K562 (cell line): ENCODE measurements around the gene DUSP21. TPM values are rescaled to one million over a fixed set of nuclear protein-coding genes. Genes with fewer than 3 reads are reported as not detected.

Experiments used
- ATAC-seq: fragments of 200-7000 bp; cut with Tn5 transposase; 3 replicates; pipeline ENCODE4 v1.9.1; 2020; ENCODE audit warnings: moderate library complexity
- BruUV-seq: library from RNA; stranded (reverse); fragments of 400-500 nt; replicated peaks from 2 replicates; lab custom pipeline; 2021; lab: Mats Ljungman, UMichigan
- CTCF ChIA-PET: fragments of 300-600 bp; formaldehyde crosslinking; extraction: SDS; loops from one replicate; lab custom pipeline; 2021; ENCODE audit warnings: low intra/inter-chr PET ratio; lab: Yijun Ruan, JAX
- POLR2A ChIA-PET: fragments of 300-600, 350-650 bp; sonication (Branson Sonifier 250); formaldehyde crosslinking; extraction: SDS; loops from one replicate; lab custom pipeline; 2021; ENCODE audit warnings: antibody characterized with exemption, inconsistent platforms; lab: Yijun Ruan, JAX
- DNase-seq, 4 experiments: peaks; one replicate each; pipeline versions ENCODE4 v3.0.0 to v3.0.0-alpha.2; 2011 to 2018; ENCODE audit warnings: low spot score in 3 of 4, mixed read lengths in 3 of 4; ENCODE audit errors: extremely low read depth in 1 of 4
- FAIRE-seq: peaks from 2 replicates; lab custom pipeline; 2011; peaks lifted over from hg19 to GRCh38; lab: Jason Lieb, UNC
- H2AFZ ChIP-seq: 2 replicates; pipeline ENCODE4 v1.6.0; 2011; ENCODE audit warnings: low read depth, low read length, control low read depth, inconsistent platforms
- H3K27ac ChIP-seq: fragments of 200-600 bp; 3 replicates; pipeline ENCODE4 v1.8.0; 2011; ENCODE audit warnings: low read depth, mild to moderate bottlenecking, control low read depth, inconsistent platforms, low read length, moderate library complexity, mixed read lengths; ENCODE audit errors: extremely low read depth
- H3K27me3 ChIP-seq, 2 experiments: fragments of 300-600 bp in 1 of 2; 2 replicates in 1 of 2; 3 replicates in 1 of 2; pipeline versions ENCODE4 v1.6.0 to v1.8.0; 2011; ENCODE audit warnings: inconsistent platforms in 2 of 2, low read length in 2 of 2, mild to moderate bottlenecking in 1 of 2, mixed read lengths in 1 of 2, moderate library complexity in 1 of 2; ENCODE audit not compliant: control insufficient read depth in 2 of 2, insufficient read depth in 2 of 2
- H3K36me3 ChIP-seq: fragments of 300-600 bp; 3 replicates; pipeline ENCODE4 v1.8.0; 2011; ENCODE audit warnings: mild to moderate bottlenecking, low read length, inconsistent platforms; ENCODE audit not compliant: control insufficient read depth, insufficient read depth
- H3K4me1 ChIP-seq, 2 experiments: fragments of 200-600 bp in 1 of 2; replicated peaks in 1 of 2; 2 replicates in 1 of 2; 3 replicates in 1 of 2; pipeline versions ENCODE4 v1.5.1 to v1.8.0; 2011; ENCODE audit warnings: inconsistent platforms in 2 of 2, low read length in 2 of 2, mild to moderate bottlenecking in 1 of 2, mixed read lengths in 1 of 2, moderate library complexity in 1 of 2; ENCODE audit not compliant: control insufficient read depth in 2 of 2, insufficient read depth in 2 of 2
- H3K4me2 ChIP-seq: 2 replicates; pipeline ENCODE4 v1.6.1; 2011; ENCODE audit warnings: low read length, control low read depth, inconsistent platforms, mixed read lengths; ENCODE audit not compliant: insufficient read depth
- H3K4me3 ChIP-seq: fragments of 200-600 bp; sonication (generic), shearing (Covaris generic); 2 replicates; pipeline ENCODE4 v1.5.1; 2016; ENCODE audit warnings: control low read depth, inconsistent platforms
- H3K79me2 ChIP-seq: fragments of 200-600 bp; 3 replicates; pipeline ENCODE4 v1.8.0; 2011; ENCODE audit warnings: low read length, inconsistent platforms; ENCODE audit not compliant: control insufficient read depth, insufficient read depth
- H3K9ac ChIP-seq, 2 experiments: 2 replicates each; pipeline versions ENCODE4 v1.6.0 to v1.6.1; 2011; ENCODE audit warnings: low read depth in 2 of 2, low read length in 2 of 2, control low read depth in 1 of 2, inconsistent platforms in 1 of 2, mild to moderate bottlenecking in 1 of 2, mixed read lengths in 1 of 2; ENCODE audit not compliant: insufficient read depth in 1 of 2
- H3K9me1 ChIP-seq: one replicate; pipeline ENCODE4 v1.6.0; 2011; ENCODE audit warnings: inconsistent platforms, mild to moderate bottlenecking, low read length, moderate library complexity; ENCODE audit not compliant: control insufficient read depth, insufficient read depth
- H3K9me3 ChIP-seq: replicated peaks from 2 replicates; pipeline ENCODE4 v1.5.1; 2011; ENCODE audit warnings: low read depth, low read length, inconsistent platforms; ENCODE audit not compliant: control insufficient read depth, insufficient read depth
- H4K20me1 ChIP-seq: replicated peaks from 2 replicates; pipeline ENCODE4 v1.6.1; 2011; ENCODE audit warnings: low read length, inconsistent platforms, mixed read lengths; ENCODE audit not compliant: control insufficient read depth, insufficient read depth
- CBX3 ChIP-seq, 2 experiments: IDR thresholded peaks; 1 replicate in 1 of 2; 2 replicates in 1 of 2; pipeline ENCODE4 v1.6.1; 2012; ENCODE audit warnings: inconsistent platforms in 2 of 2, low read length in 2 of 2, borderline replicate concordance in 1 of 2, control low read depth in 1 of 2
- HNRNPUL1 ChIP-seq: fragments of 200-400 bp; formaldehyde crosslinking; IDR thresholded peaks from 2 replicates; pipeline ENCODE4 v1.6.1; 2017; ENCODE audit warnings: low read length
- MYNN ChIP-seq, 2 experiments: sonication (generic); formaldehyde crosslinking in 1 of 2; IDR thresholded peaks; 2 replicates each; pipeline versions ENCODE4 v1.5.0 to v1.6.1; 2016 to 2020; ENCODE audit warnings: antibody characterized with exemption in 1 of 2, missing genetic modification reagents in 1 of 2
- NFATC3 ChIP-seq: fragments of 450-650 bp; IDR thresholded peaks from 2 replicates; pipeline ENCODE4 v1.6.1; 2017; ENCODE audit warnings: mild to moderate bottlenecking
- POU5F1 ChIP-seq: fragments of 150-350 bp; IDR thresholded peaks from 2 replicates; pipeline ENCODE4 v1.6.1; 2014; ENCODE audit warnings: borderline replicate concordance, low read length, low read depth, mild to moderate bottlenecking; ENCODE audit not compliant: partially characterized antibody
- RCOR1 ChIP-seq, 2 experiments: IDR thresholded peaks; 2 replicates each; pipeline ENCODE4 v1.6.1; 2012; ENCODE audit warnings: low read depth in 2 of 2, low read length in 2 of 2, borderline replicate concordance in 1 of 2, improper control_type of control experiment in 1 of 2
- SIX5 ChIP-seq, 2 experiments: IDR thresholded peaks; 2 replicates each; pipeline ENCODE4 v1.6.1; 2011; ENCODE audit warnings: low read length in 2 of 2, borderline replicate concordance in 1 of 2, low read depth in 1 of 2, mild to moderate bottlenecking in 1 of 2, moderate library complexity in 1 of 2; ENCODE audit not compliant: insufficient read depth in 1 of 2
- SPI1 ChIP-seq: IDR thresholded peaks from 2 replicates; pipeline ENCODE4 v1.6.1; 2011; ENCODE audit warnings: low read depth, low read length, control low read depth, borderline replicate concordance
- ZC3H11A ChIP-seq: IDR thresholded peaks from 2 replicates; pipeline ENCODE4 v1.6.1; 2012; ENCODE audit warnings: low read depth, low read length, improper control_type of control experiment
- ZFX ChIP-seq: sonication (generic); formaldehyde crosslinking; IDR thresholded peaks from 2 replicates; pipeline ENCODE4 v1.8.0; 2022; ENCODE audit warnings: mild to moderate bottlenecking, missing genetic modification reagents, moderate library complexity
- ZKSCAN3 ChIP-seq: fragments of 250-450 bp; sonication (Bioruptor Pico); IDR thresholded peaks from 2 replicates; pipeline ENCODE4 v1.4.0; 2020
- ZNF217 ChIP-seq: sonication (generic); formaldehyde crosslinking; IDR thresholded peaks from 2 replicates; pipeline ENCODE4 v1.8.0; 2022; ENCODE audit warnings: mild to moderate bottlenecking, missing genetic modification reagents
- ZNF23 ChIP-seq: fragments of 250-450 bp; sonication (Bioruptor Pico); IDR thresholded peaks from 2 replicates; pipeline ENCODE4 v1.4.0; 2020; ENCODE audit warnings: mild to moderate bottlenecking
- ZNF311 ChIP-seq: fragments of 250-450 bp; sonication (Bioruptor Pico); IDR thresholded peaks from 2 replicates; pipeline ENCODE4 v1.4.0; 2020; ENCODE audit warnings: mild to moderate bottlenecking, moderate library complexity
- WGBS: fragments of 100-300 bp; shearing (Covaris generic); methylation state at CpG from one replicate; pipeline ENCODE4 v1.1.6; 2016; ENCODE audit warnings: low coverage, mixed read lengths; ENCODE audit not compliant: insufficient coverage; ENCODE audit errors: missing lambda C conversion rate; 5-methylcytosine and 5-hydroxymethylcytosine counted together
- in situ Hi-C: fragments of 300-500 bp; cut with MboI; formaldehyde crosslinking; loops from 4 replicates; pipeline ENCODE4 v1.15.0; 2018; ENCODE audit warnings: inconsistent platforms, mixed read lengths
- intact Hi-C: fragments of 100-400 bp; cut with micrococcal nuclease; formaldehyde crosslinking; loops from 2 replicates; pipeline ENCODE4 v1.14.2; 2022
- polyA plus RNA-seq, 8 experiments: library from polyadenylated mRNA; depleted of rRNA in 4 of 8; stranded (reverse) in 5 of 8; unstranded in 3 of 8; fragments of >200 nt; fragmentation: Nextera tagmentation in 2 of 8; fragmentation: Illumina TruSeq in 1 of 8; extraction: Ambion mirVana in 2 of 8; extraction: Trizol in 1 of 8; gene quantifications; 2 replicates each; pipeline versions ENCODE4 v1.2.1 to v1.2.3, GENCODE V29; 2011 to 2014; ENCODE audit warnings: inconsistent platforms in 1 of 8, missing spikeins in 1 of 8
- total RNA-seq, 7 experiments: library from RNA; depleted of rRNA in 6 of 7; stranded (reverse); fragments of >200 nt in 6 of 7; fragmentation: Illumina TruSeq in 2 of 7; extraction: Trizol in 2 of 7; gene quantifications; 2 replicates each; pipeline versions ENCODE4 v1.2.1 to v1.2.3, GENCODE V29; 2011 to 2021; ENCODE audit warnings: low replicate concordance in 1 of 7
- TF ChIP-seq, protein P1 (sequence below): fragments of 450-650 bp; formaldehyde crosslinking; IDR thresholded peaks from 2 replicates; pipeline ENCODE4 v1.4.0; 2020; ENCODE audit warnings: mild to moderate bottlenecking, moderate library complexity
- TF ChIP-seq, protein P2 (sequence below): sonication (generic); formaldehyde crosslinking; IDR thresholded peaks from 2 replicates; pipeline ENCODE4 v1.8.1; 2023; ENCODE audit warnings: mild to moderate bottlenecking, missing genetic modification reagents, moderate library complexity
- TF ChIP-seq, protein P3 (sequence below), 2 experiments: fragments of 450-650 bp in 1 of 2; sonication (generic) in 1 of 2; formaldehyde crosslinking in 1 of 2; IDR thresholded peaks in 1 of 2; conservative IDR thresholded peaks in 1 of 2; 2 replicates each; pipeline versions ENCODE4 v1.6.1 to v1.8.1; 2016 to 2023; ENCODE audit warnings: mild to moderate bottlenecking in 2 of 2, moderate library complexity in 2 of 2, inconsistent platforms in 1 of 2, missing genetic modification reagents in 1 of 2

The DUSP21 gene
- total and polyA plus RNA-seq, 9 of the 15 experiments (the other 6 are each of a cell fraction or from before 2014, with no cell fraction given), result 0.14 to 2.5 (median 1.3) TPM

DNA sequence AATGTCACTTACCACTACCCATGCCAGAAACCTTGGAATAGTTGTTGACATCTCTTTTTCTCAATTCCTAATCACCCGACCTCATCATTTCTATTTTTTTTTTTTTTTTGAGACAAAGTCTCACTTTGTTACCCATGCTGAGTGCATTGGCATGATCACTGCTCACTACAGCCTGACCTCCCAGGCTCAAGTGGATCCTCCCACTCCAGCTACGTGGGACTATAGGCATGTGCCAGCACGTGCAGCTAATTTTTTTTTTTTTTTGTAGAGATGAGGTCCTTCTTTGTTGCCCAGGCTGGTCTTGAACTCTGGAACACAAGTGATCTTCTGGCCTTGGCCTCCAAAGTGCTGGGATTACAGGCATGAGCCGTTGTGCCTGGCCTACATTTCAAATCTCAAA, 41.1 kb downstream of the DUSP21 start:
- POLR2A ChIA-PET, result interaction anchor here (1.8 kb wide), 1 partner anchor 9 kb away, joined by 4 read pairs; no protein-coding TSS in a partner anchor
- in situ Hi-C loops, result no loop called here
- no peak for TF ChIP-seq POU5F1
- TF ChIP-seq ZNF217 (CRISPR knock-in tag), result no peak
- TF ChIP-seq, protein P1, sequence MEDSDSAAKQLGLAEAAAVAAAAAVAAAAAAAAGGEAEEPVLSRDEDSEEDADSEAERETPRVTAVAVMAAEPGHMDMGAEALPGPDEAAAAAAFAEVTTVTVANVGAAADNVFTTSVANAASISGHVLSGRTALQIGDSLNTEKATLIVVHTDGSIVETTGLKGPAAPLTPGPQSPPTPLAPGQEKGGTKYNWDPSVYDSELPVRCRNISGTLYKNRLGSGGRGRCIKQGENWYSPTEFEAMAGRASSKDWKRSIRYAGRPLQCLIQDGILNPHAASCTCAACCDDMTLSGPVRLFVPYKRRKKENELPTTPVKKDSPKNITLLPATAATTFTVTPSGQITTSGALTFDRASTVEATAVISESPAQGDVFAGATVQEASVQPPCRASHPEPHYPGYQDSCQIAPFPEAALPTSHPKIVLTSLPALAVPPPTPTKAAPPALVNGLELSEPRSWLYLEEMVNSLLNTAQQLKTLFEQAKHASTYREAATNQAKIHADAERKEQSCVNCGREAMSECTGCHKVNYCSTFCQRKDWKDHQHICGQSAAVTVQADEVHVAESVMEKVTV, result no peak
- TF ChIP-seq ZKSCAN3, result no peak
- TF ChIP-seq RCOR1 (IDR thresholded peaks at IDR 0.05; ENCODE audit: borderline replicate concordance in 1 of 2, low read depth in 2 of 2, low read length in 2 of 2), result no peak
- TF ChIP-seq ZNF23, result no peak
- TF ChIP-seq CBX3 (IDR thresholded peaks at IDR 0.05; ENCODE audit: borderline replicate concordance in 1 of 2, low read length in 2 of 2), result no peak
- TF ChIP-seq SIX5 (IDR thresholded peaks at IDR 0.05; ENCODE audit: borderline replicate concordance in 1 of 2, insufficient read depth in 1 of 2, low read depth in 1 of 2, low read length in 2 of 2), result no peak
- TF ChIP-seq ZNF311 (CRISPR knock-in tag), result no peak
- TF ChIP-seq ZC3H11A, result no peak
- TF ChIP-seq, protein P2, sequence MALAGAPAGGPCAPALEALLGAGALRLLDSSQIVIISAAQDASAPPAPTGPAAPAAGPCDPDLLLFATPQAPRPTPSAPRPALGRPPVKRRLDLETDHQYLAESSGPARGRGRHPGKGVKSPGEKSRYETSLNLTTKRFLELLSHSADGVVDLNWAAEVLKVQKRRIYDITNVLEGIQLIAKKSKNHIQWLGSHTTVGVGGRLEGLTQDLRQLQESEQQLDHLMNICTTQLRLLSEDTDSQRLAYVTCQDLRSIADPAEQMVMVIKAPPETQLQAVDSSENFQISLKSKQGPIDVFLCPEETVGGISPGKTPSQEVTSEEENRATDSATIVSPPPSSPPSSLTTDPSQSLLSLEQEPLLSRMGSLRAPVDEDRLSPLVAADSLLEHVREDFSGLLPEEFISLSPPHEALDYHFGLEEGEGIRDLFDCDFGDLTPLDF (CRISPR knock-in tag), result no peak
- no peak for TF ChIP-seq NFATC3
- no peak for TF ChIP-seq ZFX (CRISPR knock-in tag)
- no peak for TF ChIP-seq MYNN (IDR thresholded peaks at IDR 0.05)
- TF ChIP-seq MYNN (CRISPR knock-in tag; IDR thresholded peaks at IDR 0.05), result no peak
- TF ChIP-seq HNRNPUL1, result no peak
- no peak for TF ChIP-seq SPI1
- TF ChIP-seq, protein P3, sequence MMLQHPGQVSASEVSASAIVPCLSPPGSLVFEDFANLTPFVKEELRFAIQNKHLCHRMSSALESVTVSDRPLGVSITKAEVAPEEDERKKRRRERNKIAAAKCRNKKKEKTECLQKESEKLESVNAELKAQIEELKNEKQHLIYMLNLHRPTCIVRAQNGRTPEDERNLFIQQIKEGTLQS (IDR thresholded peaks at IDR 0.05), result no peak
- TF ChIP-seq, protein P3 (CRISPR knock-in tag; conservative IDR thresholded peaks at IDR 0.05), result no peak

More for the DNA sequence above, 41.1 kb downstream of the DUSP21 start:
- peaks cover 99% of the 10 kb centered on the region for H3K79me2 ChIP-seq
- BruUV-seq, result no TSS peak
- CTCF ChIA-PET, result no interaction called here
- no peak overlapping the region for H2AFZ ChIP-seq
- H3K4me2 ChIP-seq, result no peak overlapping the region
- no peak for ATAC-seq
- peaks cover 3% of the 10 kb centered on the region for H3K9me1 ChIP-seq
- H3K9me3 ChIP-seq, result no peaks in the 10 kb centered on the region
- H3K27ac ChIP-seq, result no peak overlapping the region
- H3K9ac ChIP-seq, result no peak overlapping the region
- no peaks in the 10 kb centered on the region for H3K36me3 ChIP-seq
- H3K4me1 ChIP-seq, result peaks cover 2 to 4% of the 10 kb centered on the region in 2 experiments; a peak in 3 of 5 replicates
- no peak for DNase-seq
- H4K20me1 ChIP-seq, result peaks cover 24% of the 10 kb centered on the region
- H3K27me3 ChIP-seq, result no peaks in the 10 kb centered on the region
- intact Hi-C loops, result no loop called here
- WGBS, result 59% methylated on average over 4 of the region's 4 CpGs
- H3K4me3 ChIP-seq, result no peak overlapping the region
- no peak for FAIRE-seq
